WTC11 (cell line): ENCODE measurements around the gene SORCS2. TPM values are rescaled to one million over a fixed set of nuclear protein-coding genes. Genes with fewer than 3 reads are reported as not detected.

Experiments used
- ATAC-seq: fragments of 200-7000 bp; cut with Tn5 transposase; 2 replicates; pipeline ENCODE4 v1.10.0; 2021; ENCODE audit warnings: mild to moderate bottlenecking, moderate library complexity
- CTCF ChIA-PET: fragments of 300-600 bp; sonication (Branson Sonifier 250); formaldehyde crosslinking; loops from one replicate; lab custom pipeline; 2021; ENCODE audit warnings: antibody characterized with exemption; lab: Charles Lee
- POLR2A ChIA-PET: fragments of 350-600 bp; sonication (Branson Sonifier 250); formaldehyde crosslinking; loops from one replicate; lab custom pipeline; 2021; ENCODE audit warnings: antibody characterized with exemption; lab: Charles Lee
- DNase-seq: peaks from one replicate; pipeline ENCODE4 v3.0.0; 2021; ENCODE audit warnings: low spot score
- H3K27ac Mint-ChIP-seq: 2 replicates; pipeline ENCODE4 v1.8.0; 2021; ENCODE audit warnings: mixed read lengths
- H3K27me3 Mint-ChIP-seq: 2 replicates; pipeline ENCODE4 v1.8.0; 2021; ENCODE audit warnings: low read depth, mild to moderate bottlenecking, moderate library complexity, mixed read lengths
- H3K36me3 Mint-ChIP-seq: 2 replicates; pipeline ENCODE4 v1.8.0; 2021; ENCODE audit warnings: mixed read lengths
- H3K4me1 Mint-ChIP-seq: 2 replicates; pipeline ENCODE4 v1.8.0; 2022; ENCODE audit warnings: mixed read lengths
- H3K4me3 Mint-ChIP-seq: 2 replicates; pipeline ENCODE4 v1.8.0; 2021; ENCODE audit warnings: mild to moderate bottlenecking, moderate library complexity, mixed read lengths
- H3K9me3 Mint-ChIP-seq: 2 replicates; pipeline ENCODE4 v1.8.0; 2021; ENCODE audit warnings: mixed read lengths
- CREB1 ChIP-seq: sonication (generic); formaldehyde crosslinking; IDR thresholded peaks from 2 replicates; pipeline ENCODE4 v1.8.0; 2023; ENCODE audit warnings: mild to moderate bottlenecking, missing genetic modification reagents
- GABPB1 ChIP-seq: sonication (generic); formaldehyde crosslinking; IDR thresholded peaks from 2 replicates; pipeline ENCODE4 v1.8.1; 2023; ENCODE audit warnings: mild to moderate bottlenecking, missing genetic modification reagents
- GRHL2 ChIP-seq: fragments of 250-450 bp; sonication (Bioruptor Pico); IDR thresholded peaks from 2 replicates; pipeline ENCODE4 v1.8.0; 2022; ENCODE audit warnings: mild to moderate bottlenecking, moderate library complexity; ENCODE audit not compliant: insufficient replicate concordance, severe bottlenecking
- IRF2 ChIP-seq: sonication (generic); formaldehyde crosslinking; IDR thresholded peaks from 2 replicates; pipeline ENCODE4 v1.8.0; 2022; ENCODE audit warnings: low read depth, missing genetic modification reagents, borderline replicate concordance
- MYBL2 ChIP-seq: sonication (generic); formaldehyde crosslinking; IDR thresholded peaks from 2 replicates; pipeline ENCODE4 v1.8.1; 2023; ENCODE audit warnings: mild to moderate bottlenecking, moderate library complexity, missing genetic modification reagents
- NR3C1 ChIP-seq: sonication (generic); formaldehyde crosslinking; conservative IDR thresholded peaks from 2 replicates; pipeline ENCODE4 v1.8.1; 2023; ENCODE audit warnings: low read depth, mild to moderate bottlenecking, missing genetic modification reagents
- ZBTB21 ChIP-seq: sonication (generic); formaldehyde crosslinking; IDR thresholded peaks from 2 replicates; pipeline ENCODE4 v1.8.1; 2023; ENCODE audit warnings: mild to moderate bottlenecking, missing genetic modification reagents, borderline replicate concordance
- ZNF423 ChIP-seq: fragments of 250-450 bp; sonication (Bioruptor Pico); IDR thresholded peaks from 2 replicates; pipeline ENCODE4 v2.1.2; 2022; ENCODE audit warnings: mild to moderate bottlenecking, moderate library complexity
- total RNA-seq: library from RNA; stranded (reverse); gene quantifications from 3 replicates; pipeline ENCODE4 v1.2.3, GENCODE V29; 2021
- TF ChIP-seq, protein P1 (sequence below): fragments of 250-450 bp; sonication (Bioruptor Pico); IDR thresholded peaks from 2 replicates; pipeline ENCODE4 v1.9.0; 2021; ENCODE audit warnings: moderate library complexity, mild to moderate bottlenecking, inconsistent platforms, borderline replicate concordance
- TF ChIP-seq, protein P2 (sequence below): fragments of 250-450 bp; sonication (Bioruptor Pico); IDR thresholded peaks from 2 replicates; pipeline ENCODE4 v1.9.0; 2021; ENCODE audit warnings: mild to moderate bottlenecking
- TF ChIP-seq, protein P3 (sequence below): sonication (generic); formaldehyde crosslinking; IDR thresholded peaks from 2 replicates; pipeline ENCODE4 v1.8.0; 2022; ENCODE audit warnings: mild to moderate bottlenecking, missing genetic modification reagents
- TF ChIP-seq, protein P4 (sequence below): fragments of 250-450 bp; sonication (Bioruptor Pico); conservative IDR thresholded peaks from 2 replicates; pipeline ENCODE4 v1.9.0; 2021; ENCODE audit warnings: mild to moderate bottlenecking
- TF ChIP-seq, protein P5 (sequence below): sonication (generic); formaldehyde crosslinking; IDR thresholded peaks from 2 replicates; pipeline ENCODE4 v1.8.0; 2023; ENCODE audit warnings: missing genetic modification reagents
- TF ChIP-seq, protein P6 (sequence below): sonication (generic); formaldehyde crosslinking; IDR thresholded peaks from 2 replicates; pipeline ENCODE4 v1.8.1; 2023; ENCODE audit warnings: mild to moderate bottlenecking, missing genetic modification reagents, moderate library complexity
- TF ChIP-seq, protein P7 (sequence below): fragments of 250-450 bp; sonication (Bioruptor Pico); IDR thresholded peaks from 2 replicates; pipeline ENCODE4 v1.9.0; 2021; ENCODE audit warnings: mild to moderate bottlenecking
- TF ChIP-seq, protein P8 (sequence below): sonication (generic); formaldehyde crosslinking; IDR thresholded peaks from 2 replicates; pipeline ENCODE4 v1.8.1; 2022; ENCODE audit warnings: low read depth, mild to moderate bottlenecking, moderate library complexity, missing genetic modification reagents, borderline replicate concordance
- TF ChIP-seq, protein P9 (sequence below): sonication (generic); formaldehyde crosslinking; IDR thresholded peaks from 2 replicates; pipeline ENCODE4 v1.8.0; 2022; ENCODE audit warnings: mild to moderate bottlenecking, missing genetic modification reagents
- TF ChIP-seq, protein P10 (sequence below): sonication (generic); formaldehyde crosslinking; IDR thresholded peaks from 2 replicates; pipeline ENCODE4 v1.8.1; 2023; ENCODE audit warnings: mild to moderate bottlenecking, missing genetic modification reagents, moderate library complexity
- TF ChIP-seq, protein P11 (sequence below): sonication (generic); formaldehyde crosslinking; IDR thresholded peaks from 2 replicates; pipeline ENCODE4 v1.8.1; 2023; ENCODE audit warnings: mild to moderate bottlenecking, missing genetic modification reagents

Gene SORCS2
- total RNA-seq, 1 experiment from 2014 or later, result 6.6 TPM

DNA sequence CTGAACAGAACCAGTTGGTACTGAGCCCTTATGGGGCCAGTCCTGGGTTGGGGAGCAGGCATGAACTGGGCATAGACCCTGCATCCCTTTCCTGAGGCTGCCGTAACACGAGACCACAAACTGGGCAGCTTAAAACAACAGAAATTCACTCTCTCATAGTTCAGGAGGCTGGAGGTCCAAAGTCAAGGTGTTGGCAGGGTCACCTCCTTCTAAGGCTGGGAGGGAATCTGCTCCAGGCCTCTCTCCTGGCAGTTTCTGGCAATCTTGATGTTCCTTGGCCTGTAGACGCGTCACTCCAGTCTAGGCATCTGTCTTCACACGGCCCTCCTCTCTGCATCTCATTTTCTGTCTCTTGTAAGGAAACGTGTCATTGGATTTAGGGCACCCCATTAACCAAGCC lies 19.8 kb upstream of the SORCS2 start:
- H3K27ac Mint-ChIP-seq, result no peak overlapping the region
- no peaks in the 10 kb centered on the region for H3K9me3 Mint-ChIP-seq
- no peak overlapping the region for H3K4me3 Mint-ChIP-seq
- ATAC-seq (no peak), DNase-seq (no peak)
- no peaks in the 10 kb centered on the region; the same call in none of the 2 replicates for H3K27me3 Mint-ChIP-seq
- no peak for TF ChIP-seq GRHL2 (CRISPR knock-in tag)
- TF ChIP-seq, protein P1, sequence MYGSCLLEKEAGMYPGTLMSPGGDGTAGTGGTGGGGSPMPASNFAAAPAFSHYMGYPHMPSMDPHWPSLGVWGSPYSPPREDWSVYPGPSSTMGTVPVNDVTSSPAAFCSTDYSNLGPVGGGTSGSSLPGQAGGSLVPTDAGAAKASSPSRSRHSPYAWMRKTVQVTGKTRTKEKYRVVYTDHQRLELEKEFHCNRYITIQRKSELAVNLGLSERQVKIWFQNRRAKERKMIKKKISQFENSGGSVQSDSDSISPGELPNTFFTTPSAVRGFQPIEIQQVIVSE, result no peak
- no peak for TF ChIP-seq NR3C1
- TF ChIP-seq, protein P2, sequence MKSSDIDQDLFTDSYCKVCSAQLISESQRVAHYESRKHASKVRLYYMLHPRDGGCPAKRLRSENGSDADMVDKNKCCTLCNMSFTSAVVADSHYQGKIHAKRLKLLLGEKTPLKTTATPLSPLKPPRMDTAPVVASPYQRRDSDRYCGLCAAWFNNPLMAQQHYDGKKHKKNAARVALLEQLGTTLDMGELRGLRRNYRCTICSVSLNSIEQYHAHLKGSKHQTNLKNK (CRISPR knock-in tag), result no peak
- ChIA-PET CTCF (interaction anchor here (0.6 kb wide), 2 partner anchors 21 to 375 kb away, joined by 3 to 5 read pairs; no protein-coding TSS in a partner anchor), POLR2A (no interaction called here)
- H3K4me1 Mint-ChIP-seq, result no peaks in the 10 kb centered on the region
- no peaks in the 10 kb centered on the region for H3K36me3 Mint-ChIP-seq

DNA sequence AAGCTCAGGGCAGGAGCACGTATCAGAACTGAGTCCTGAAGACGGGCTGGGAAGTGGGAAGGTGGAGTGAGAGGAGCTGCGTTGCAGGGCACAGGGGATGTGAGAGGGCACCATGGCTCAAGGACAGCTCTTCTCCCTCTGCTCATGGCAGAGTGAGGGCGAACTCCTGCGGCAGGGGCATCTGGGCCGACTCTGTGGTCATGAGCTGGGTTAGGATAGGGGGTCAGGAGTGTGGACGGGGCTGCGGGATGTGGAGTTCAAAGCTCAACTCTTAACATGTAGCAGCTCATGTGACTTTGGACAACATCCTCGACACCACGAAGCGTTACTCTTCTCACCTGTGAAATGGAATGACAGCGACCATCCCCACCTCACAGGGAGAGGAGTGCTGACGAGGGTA lies 19.4 kb upstream of the SORCS2 start:
- ATAC-seq, result no peak
- CTCF ChIA-PET, result interaction anchor here (0.6 to 1.0 kb wide), 3 partner anchors 16 to 376 kb away, joined by 3 to 5 read pairs (median 4); no protein-coding TSS in a partner anchor
- no peak overlapping the region for H3K27ac Mint-ChIP-seq
- H3K36me3 Mint-ChIP-seq, result no peaks in the 10 kb centered on the region
- DNase-seq, result no peak
- no peaks in the 10 kb centered on the region for H3K4me1 Mint-ChIP-seq
- H3K4me3 Mint-ChIP-seq, result no peak overlapping the region
- H3K9me3 Mint-ChIP-seq, result no peaks in the 10 kb centered on the region
- POLR2A ChIA-PET, result no interaction called here
- H3K27me3 Mint-ChIP-seq, result no peaks in the 10 kb centered on the region; the same call in none of the 2 replicates
- no peak for TF ChIP-seq GABPB1 (CRISPR knock-in tag)
- no peak for TF ChIP-seq MYBL2 (CRISPR knock-in tag)
- TF ChIP-seq, protein P3, sequence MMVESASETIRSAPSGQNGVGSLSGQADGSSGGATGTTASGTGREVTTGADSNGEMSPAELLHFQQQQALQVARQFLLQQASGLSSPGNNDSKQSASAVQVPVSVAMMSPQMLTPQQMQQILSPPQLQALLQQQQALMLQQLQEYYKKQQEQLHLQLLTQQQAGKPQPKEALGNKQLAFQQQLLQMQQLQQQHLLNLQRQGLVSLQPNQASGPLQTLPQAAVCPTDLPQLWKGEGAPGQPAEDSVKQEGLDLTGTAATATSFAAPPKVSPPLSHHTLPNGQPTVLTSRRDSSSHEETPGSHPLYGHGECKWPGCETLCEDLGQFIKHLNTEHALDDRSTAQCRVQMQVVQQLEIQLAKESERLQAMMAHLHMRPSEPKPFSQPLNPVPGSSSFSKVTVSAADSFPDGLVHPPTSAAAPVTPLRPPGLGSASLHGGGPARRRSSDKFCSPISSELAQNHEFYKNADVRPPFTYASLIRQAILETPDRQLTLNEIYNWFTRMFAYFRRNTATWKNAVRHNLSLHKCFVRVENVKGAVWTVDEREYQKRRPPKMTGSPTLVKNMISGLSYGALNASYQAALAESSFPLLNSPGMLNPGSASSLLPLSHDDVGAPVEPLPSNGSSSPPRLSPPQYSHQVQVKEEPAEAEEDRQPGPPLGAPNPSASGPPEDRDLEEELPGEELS (CRISPR knock-in tag), result no peak
- TF ChIP-seq, protein P4, sequence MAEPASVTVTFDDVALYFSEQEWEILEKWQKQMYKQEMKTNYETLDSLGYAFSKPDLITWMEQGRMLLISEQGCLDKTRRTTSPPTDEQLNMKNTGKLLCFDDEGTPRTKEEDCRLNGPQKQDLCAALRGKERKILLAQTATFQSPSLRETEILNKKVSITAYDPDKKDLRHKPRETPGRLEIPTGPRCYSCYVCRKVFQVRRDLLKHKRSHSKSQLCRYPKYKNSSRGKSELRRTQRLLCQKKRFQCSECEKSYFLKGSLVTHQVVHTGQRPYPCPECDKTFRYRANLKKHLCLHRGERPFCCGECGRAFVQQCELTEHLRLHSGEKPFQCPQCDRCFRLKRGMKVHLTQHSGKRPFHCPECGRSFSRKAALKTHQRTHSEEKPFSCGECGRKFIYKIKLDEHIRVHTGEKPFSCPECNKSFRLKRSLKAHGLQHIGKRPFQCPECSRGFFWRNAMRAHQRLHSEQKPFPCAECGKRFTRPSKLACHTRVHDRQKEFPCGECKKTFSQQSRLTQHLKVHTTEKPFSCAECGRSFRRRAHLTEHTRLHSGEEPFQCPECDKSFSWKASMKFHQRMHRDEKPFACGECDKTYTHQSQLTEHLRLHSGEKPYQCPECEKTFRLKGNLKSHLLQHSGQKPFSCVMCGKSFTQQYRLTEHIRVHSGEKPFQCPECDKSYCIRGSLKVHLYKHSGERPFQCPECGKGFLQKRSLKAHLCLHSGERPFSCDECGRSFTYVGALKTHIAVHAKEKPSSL (CRISPR knock-in tag), result no peak
- TF ChIP-seq, protein P5, sequence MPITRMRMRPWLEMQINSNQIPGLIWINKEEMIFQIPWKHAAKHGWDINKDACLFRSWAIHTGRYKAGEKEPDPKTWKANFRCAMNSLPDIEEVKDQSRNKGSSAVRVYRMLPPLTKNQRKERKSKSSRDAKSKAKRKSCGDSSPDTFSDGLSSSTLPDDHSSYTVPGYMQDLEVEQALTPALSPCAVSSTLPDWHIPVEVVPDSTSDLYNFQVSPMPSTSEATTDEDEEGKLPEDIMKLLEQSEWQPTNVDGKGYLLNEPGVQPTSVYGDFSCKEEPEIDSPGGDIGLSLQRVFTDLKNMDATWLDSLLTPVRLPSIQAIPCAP, result no peak
- no peak for TF ChIP-seq ZBTB21 (CRISPR knock-in tag)
- TF ChIP-seq, protein P6, sequence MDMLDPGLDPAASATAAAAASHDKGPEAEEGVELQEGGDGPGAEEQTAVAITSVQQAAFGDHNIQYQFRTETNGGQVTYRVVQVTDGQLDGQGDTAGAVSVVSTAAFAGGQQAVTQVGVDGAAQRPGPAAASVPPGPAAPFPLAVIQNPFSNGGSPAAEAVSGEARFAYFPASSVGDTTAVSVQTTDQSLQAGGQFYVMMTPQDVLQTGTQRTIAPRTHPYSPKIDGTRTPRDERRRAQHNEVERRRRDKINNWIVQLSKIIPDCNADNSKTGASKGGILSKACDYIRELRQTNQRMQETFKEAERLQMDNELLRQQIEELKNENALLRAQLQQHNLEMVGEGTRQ (CRISPR knock-in tag), result no peak
- TF ChIP-seq IRF2 (CRISPR knock-in tag), result no peak
- TF ChIP-seq, protein P7, sequence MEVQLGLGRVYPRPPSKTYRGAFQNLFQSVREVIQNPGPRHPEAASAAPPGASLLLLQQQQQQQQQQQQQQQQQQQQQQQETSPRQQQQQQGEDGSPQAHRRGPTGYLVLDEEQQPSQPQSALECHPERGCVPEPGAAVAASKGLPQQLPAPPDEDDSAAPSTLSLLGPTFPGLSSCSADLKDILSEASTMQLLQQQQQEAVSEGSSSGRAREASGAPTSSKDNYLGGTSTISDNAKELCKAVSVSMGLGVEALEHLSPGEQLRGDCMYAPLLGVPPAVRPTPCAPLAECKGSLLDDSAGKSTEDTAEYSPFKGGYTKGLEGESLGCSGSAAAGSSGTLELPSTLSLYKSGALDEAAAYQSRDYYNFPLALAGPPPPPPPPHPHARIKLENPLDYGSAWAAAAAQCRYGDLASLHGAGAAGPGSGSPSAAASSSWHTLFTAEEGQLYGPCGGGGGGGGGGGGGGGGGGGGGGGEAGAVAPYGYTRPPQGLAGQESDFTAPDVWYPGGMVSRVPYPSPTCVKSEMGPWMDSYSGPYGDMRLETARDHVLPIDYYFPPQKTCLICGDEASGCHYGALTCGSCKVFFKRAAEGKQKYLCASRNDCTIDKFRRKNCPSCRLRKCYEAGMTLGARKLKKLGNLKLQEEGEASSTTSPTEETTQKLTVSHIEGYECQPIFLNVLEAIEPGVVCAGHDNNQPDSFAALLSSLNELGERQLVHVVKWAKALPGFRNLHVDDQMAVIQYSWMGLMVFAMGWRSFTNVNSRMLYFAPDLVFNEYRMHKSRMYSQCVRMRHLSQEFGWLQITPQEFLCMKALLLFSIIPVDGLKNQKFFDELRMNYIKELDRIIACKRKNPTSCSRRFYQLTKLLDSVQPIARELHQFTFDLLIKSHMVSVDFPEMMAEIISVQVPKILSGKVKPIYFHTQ (CRISPR knock-in tag), result no peak
- TF ChIP-seq, protein P8, sequence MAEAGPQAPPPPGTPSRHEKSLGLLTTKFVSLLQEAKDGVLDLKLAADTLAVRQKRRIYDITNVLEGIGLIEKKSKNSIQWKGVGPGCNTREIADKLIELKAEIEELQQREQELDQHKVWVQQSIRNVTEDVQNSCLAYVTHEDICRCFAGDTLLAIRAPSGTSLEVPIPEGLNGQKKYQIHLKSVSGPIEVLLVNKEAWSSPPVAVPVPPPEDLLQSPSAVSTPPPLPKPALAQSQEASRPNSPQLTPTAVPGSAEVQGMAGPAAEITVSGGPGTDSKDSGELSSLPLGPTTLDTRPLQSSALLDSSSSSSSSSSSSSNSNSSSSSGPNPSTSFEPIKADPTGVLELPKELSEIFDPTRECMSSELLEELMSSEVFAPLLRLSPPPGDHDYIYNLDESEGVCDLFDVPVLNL (CRISPR knock-in tag), result no peak
- no peak for TF ChIP-seq ZNF423 (CRISPR knock-in tag)
- TF ChIP-seq CREB1 (CRISPR knock-in tag), result no peak
- TF ChIP-seq, protein P9, sequence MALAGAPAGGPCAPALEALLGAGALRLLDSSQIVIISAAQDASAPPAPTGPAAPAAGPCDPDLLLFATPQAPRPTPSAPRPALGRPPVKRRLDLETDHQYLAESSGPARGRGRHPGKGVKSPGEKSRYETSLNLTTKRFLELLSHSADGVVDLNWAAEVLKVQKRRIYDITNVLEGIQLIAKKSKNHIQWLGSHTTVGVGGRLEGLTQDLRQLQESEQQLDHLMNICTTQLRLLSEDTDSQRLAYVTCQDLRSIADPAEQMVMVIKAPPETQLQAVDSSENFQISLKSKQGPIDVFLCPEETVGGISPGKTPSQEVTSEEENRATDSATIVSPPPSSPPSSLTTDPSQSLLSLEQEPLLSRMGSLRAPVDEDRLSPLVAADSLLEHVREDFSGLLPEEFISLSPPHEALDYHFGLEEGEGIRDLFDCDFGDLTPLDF (CRISPR knock-in tag), result no peak
- TF ChIP-seq, protein P10, sequence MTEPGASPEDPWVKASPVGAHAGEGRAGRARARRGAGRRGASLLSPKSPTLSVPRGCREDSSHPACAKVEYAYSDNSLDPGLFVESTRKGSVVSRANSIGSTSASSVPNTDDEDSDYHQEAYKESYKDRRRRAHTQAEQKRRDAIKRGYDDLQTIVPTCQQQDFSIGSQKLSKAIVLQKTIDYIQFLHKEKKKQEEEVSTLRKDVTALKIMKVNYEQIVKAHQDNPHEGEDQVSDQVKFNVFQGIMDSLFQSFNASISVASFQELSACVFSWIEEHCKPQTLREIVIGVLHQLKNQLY, result no peak
- TF ChIP-seq, protein P11, sequence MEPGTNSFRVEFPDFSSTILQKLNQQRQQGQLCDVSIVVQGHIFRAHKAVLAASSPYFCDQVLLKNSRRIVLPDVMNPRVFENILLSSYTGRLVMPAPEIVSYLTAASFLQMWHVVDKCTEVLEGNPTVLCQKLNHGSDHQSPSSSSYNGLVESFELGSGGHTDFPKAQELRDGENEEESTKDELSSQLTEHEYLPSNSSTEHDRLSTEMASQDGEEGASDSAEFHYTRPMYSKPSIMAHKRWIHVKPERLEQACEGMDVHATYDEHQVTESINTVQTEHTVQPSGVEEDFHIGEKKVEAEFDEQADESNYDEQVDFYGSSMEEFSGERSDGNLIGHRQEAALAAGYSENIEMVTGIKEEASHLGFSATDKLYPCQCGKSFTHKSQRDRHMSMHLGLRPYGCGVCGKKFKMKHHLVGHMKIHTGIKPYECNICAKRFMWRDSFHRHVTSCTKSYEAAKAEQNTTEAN (CRISPR knock-in tag), result no peak
